ENCODE data around the gene PHLDB1.

DNA sequence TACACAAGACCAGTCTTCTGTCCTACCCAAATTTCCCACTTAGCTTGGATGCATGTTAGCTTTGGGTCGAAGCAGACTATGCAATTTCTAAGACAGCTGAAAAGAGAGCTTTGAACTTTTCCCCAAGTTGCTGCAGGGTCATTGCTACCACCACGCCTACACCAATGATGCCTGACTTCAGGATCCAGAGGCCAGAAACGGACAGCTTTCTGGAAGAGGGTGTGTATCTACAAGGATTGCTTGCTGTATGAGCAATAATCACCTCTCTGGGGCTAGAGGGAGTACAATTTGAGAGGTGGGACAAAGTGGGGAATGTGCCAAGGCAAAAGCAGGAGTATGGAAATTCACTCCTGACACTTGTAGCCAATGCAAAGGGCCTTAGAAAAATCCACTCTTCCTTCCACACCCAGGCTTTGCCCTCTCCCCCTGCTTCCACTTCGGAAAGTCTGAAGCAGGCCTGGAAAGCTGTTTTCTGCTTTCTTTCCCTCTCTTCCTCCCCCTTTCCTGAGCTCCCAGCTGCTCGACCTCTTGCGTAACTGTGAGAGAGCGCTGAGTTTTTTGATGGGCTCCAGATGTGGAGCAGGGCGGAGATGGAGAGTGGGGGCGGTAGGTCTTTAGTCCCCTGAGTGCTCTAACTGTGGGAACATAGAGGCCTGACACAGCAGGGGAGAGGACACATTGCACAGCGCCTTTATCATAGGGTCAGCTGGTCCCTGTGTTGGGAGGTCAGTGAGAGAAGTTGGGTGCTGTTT is 2.1 kb upstream of the PHLDB1 start:
- no peak for TF ChIP-seq CREB1 (IDR thresholded peaks at IDR 0.05; ENCODE audit: low read depth)
- TF ChIP-seq EP300 (IDR thresholded peaks at IDR 0.05; ENCODE audit: borderline replicate concordance): no peak
- TF ChIP-seq TEAD4 (IDR thresholded peaks at IDR 0.05): no peak
- TF ChIP-seq RAD21 (IDR thresholded peaks at IDR 0.05; ENCODE audit: low read depth): no peak
- TF ChIP-seq, protein P1, sequence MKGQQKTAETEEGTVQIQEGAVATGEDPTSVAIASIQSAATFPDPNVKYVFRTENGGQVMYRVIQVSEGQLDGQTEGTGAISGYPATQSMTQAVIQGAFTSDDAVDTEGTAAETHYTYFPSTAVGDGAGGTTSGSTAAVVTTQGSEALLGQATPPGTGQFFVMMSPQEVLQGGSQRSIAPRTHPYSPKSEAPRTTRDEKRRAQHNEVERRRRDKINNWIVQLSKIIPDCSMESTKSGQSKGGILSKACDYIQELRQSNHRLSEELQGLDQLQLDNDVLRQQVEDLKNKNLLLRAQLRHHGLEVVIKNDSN (IDR thresholded peaks at IDR 0.05): no peak
- TF ChIP-seq TAF1 (IDR thresholded peaks at IDR 0.05; ENCODE audit: low read depth): no peak
- no peak for TF ChIP-seq FOXM1 (IDR thresholded peaks at IDR 0.05; ENCODE audit: borderline replicate concordance, low read depth)
- TF ChIP-seq CEBPB (IDR thresholded peaks at IDR 0.05): peak; percentile 89
